OCI-LY1 (cell line): ENCODE data around the gene STAT4.

Experiments
- H2AFZ ChIP-seq: fragments of 200-600 bp; sonication (generic), shearing (Covaris generic); 2 replicates; pipeline ENCODE4 v1.6.0; 2014; ENCODE audit warnings: antibody characterized with exemption, mild to moderate bottlenecking, low read length
- H3F3A ChIP-seq: fragments of 200-600 bp; sonication (generic), shearing (Covaris generic); 2 replicates; pipeline ENCODE4 v1.6.0; 2014; ENCODE audit warnings: mild to moderate bottlenecking, antibody characterized with exemption, low read length, moderate library complexity; ENCODE audit not compliant: insufficient read depth
- H3K27ac ChIP-seq: fragments of 200-600 bp; sonication (generic); 2 replicates; pipeline ENCODE4 v1.5.1; 2014; ENCODE audit warnings: low read length, mixed run types, mild to moderate bottlenecking, low read depth; ENCODE audit not compliant: poor library complexity, severe bottlenecking
- H3K27me3 ChIP-seq: fragments of 200-600 bp; sonication (generic); 2 replicates; pipeline ENCODE4 v1.6.0; 2014; ENCODE audit warnings: antibody characterized with exemption, mild to moderate bottlenecking, low read length, moderate library complexity; ENCODE audit not compliant: insufficient read depth
- H3K36me3 ChIP-seq: fragments of 200-600 bp; sonication (generic); 2 replicates; pipeline ENCODE4 v1.6.1; 2014; ENCODE audit warnings: mild to moderate bottlenecking, antibody characterized with exemption, low read length, moderate library complexity, mixed read lengths; ENCODE audit not compliant: insufficient read depth
- H3K4me1 ChIP-seq: fragments of 200-600 bp; sonication (generic); 2 replicates; pipeline ENCODE4 v1.5.1; 2014; ENCODE audit warnings: mild to moderate bottlenecking, low read length, moderate library complexity; ENCODE audit not compliant: insufficient read depth, severe bottlenecking
- H3K4me2 ChIP-seq: fragments of 200-600 bp; sonication (generic), shearing (Covaris generic); 2 replicates; pipeline ENCODE4 v1.6.1; 2014; ENCODE audit warnings: low read length
- H3K4me3 ChIP-seq: fragments of 200-600 bp; sonication (generic); 2 replicates; pipeline ENCODE4 v1.5.1; 2014; ENCODE audit warnings: low read length, low read depth, mild to moderate bottlenecking, mixed read lengths; ENCODE audit not compliant: poor library complexity, severe bottlenecking
- H3K79me2 ChIP-seq: fragments of 200-600 bp; shearing (Covaris generic); 2 replicates; pipeline ENCODE4 v1.6.1; 2016; ENCODE audit warnings: mixed run types, low read length, mixed read lengths; ENCODE audit not compliant: insufficient read depth
- H3K9ac ChIP-seq: fragments of 200-600 bp; sonication (generic), shearing (Covaris generic); 2 replicates; pipeline ENCODE4 v1.6.1; 2014; ENCODE audit warnings: mild to moderate bottlenecking, low read length, mixed read lengths
- H3K9me2 ChIP-seq: fragments of 200-600 bp; sonication (generic), shearing (Covaris generic); 2 replicates; pipeline ENCODE4 v1.6.1; 2014; ENCODE audit warnings: low read depth, mild to moderate bottlenecking, low read length, mixed read lengths
- H3K9me3 ChIP-seq: fragments of 200-600 bp; shearing (Covaris generic); 2 replicates; pipeline ENCODE4 v1.6.1; 2014; ENCODE audit warnings: low read length, mixed read lengths
- H4K20me1 ChIP-seq: fragments of 200-600 bp; sonication (generic), shearing (Covaris generic); 2 replicates; pipeline ENCODE4 v1.6.0; 2016; ENCODE audit warnings: mild to moderate bottlenecking, low read length; ENCODE audit not compliant: insufficient read depth
- CTCF ChIP-seq: fragments of 200-600 bp; sonication (generic), shearing (Covaris generic); IDR thresholded peaks from 2 replicates; pipeline ENCODE4 v1.5.1; 2017; ENCODE audit warnings: mild to moderate bottlenecking, antibody characterized with exemption, low read length, moderate library complexity, mixed read lengths
- EZH2 ChIP-seq: fragments of 200-600 bp; sonication (generic), shearing (Covaris generic); IDR thresholded peaks from 2 replicates; pipeline ENCODE4 v1.8.0; 2017; ENCODE audit warnings: borderline replicate concordance, mixed run types, mild to moderate bottlenecking, antibody characterized with exemption, low read length, moderate library complexity, mixed read lengths

STAT4 gene

GRCh38 chr2:191171708-191172355 is 21.0 kb upstream of the STAT4 start:
- no peak overlapping the region for H3K9ac ChIP-seq
- no peaks in the 10 kb centered on the region for H4K20me1 ChIP-seq
- H3K27me3 ChIP-seq, result no peaks in the 10 kb centered on the region
- H3K4me1 ChIP-seq, result no peaks in the 10 kb centered on the region
- H3K79me2 ChIP-seq, result no peaks in the 10 kb centered on the region
- TF ChIP-seq CTCF (no peak), EZH2 (no peak)
- H3F3A ChIP-seq, result no peaks in the 10 kb centered on the region
- H3K9me3 ChIP-seq, result no peaks in the 10 kb centered on the region
- no peaks in the 10 kb centered on the region for H3K36me3 ChIP-seq
- H3K4me3 ChIP-seq, result no peak overlapping the region
- H3K9me2 ChIP-seq, result no peaks in the 10 kb centered on the region
- no peak overlapping the region for H2AFZ ChIP-seq
- no peak overlapping the region for H3K4me2 ChIP-seq
- H3K27ac ChIP-seq, result no peak overlapping the region

DNA sequence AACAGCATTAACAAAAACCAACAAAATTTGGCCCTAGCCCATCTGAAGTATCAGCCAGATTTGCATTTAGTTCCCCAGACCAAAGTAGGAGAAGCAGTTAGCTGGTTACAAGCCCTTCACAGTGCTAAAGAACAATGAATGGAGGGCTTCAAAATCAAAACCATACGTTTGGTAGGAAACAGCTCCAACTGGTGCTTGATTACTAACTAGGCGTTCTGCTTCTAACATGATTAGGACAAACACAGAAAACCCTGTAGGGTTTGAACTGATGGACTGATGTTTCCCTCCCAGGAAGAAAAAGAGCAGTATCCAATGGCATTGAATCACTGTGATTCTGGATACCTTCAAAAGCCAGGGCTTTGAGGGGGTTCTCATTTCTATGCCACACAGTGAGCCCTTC is 20.5 kb upstream of the STAT4 start:
- no peak overlapping the region for H3K9ac ChIP-seq
- no peaks in the 10 kb centered on the region for H3K4me1 ChIP-seq
- no peaks in the 10 kb centered on the region for H3K79me2 ChIP-seq
- no peak overlapping the region for H2AFZ ChIP-seq
- H3F3A ChIP-seq, result no peaks in the 10 kb centered on the region
- H3K27me3 ChIP-seq, result no peaks in the 10 kb centered on the region
- H3K4me2 ChIP-seq, result no peak overlapping the region
- no peaks in the 10 kb centered on the region for H4K20me1 ChIP-seq
- no peaks in the 10 kb centered on the region for H3K36me3 ChIP-seq
- TF ChIP-seq CTCF (no peak), EZH2 (no peak)
- H3K9me2 ChIP-seq, result no peaks in the 10 kb centered on the region
- H3K9me3 ChIP-seq, result no peaks in the 10 kb centered on the region
- H3K27ac ChIP-seq, result no peak overlapping the region
- H3K4me3 ChIP-seq, result no peak overlapping the region

- no peaks in the 10 kb centered on the region for H4K20me1 ChIP-seq
- H3K9me2 ChIP-seq, result no peaks in the 10 kb centered on the region
- no peak overlapping the region for H3K4me2 ChIP-seq
- H3K27me3 ChIP-seq, result no peaks in the 10 kb centered on the region
- H3K4me1 ChIP-seq, result no peaks in the 10 kb centered on the region
- H3K36me3 ChIP-seq, result no peaks in the 10 kb centered on the region
- H3K9me3 ChIP-seq, result no peaks in the 10 kb centered on the region
- no peak overlapping the region for H3K4me3 ChIP-seq
- no peak overlapping the region for H3K9ac ChIP-seq
- no peak overlapping the region for H2AFZ ChIP-seq
- no peaks in the 10 kb centered on the region for H3F3A ChIP-seq
- no peak overlapping the region for H3K27ac ChIP-seq
- no peaks in the 10 kb centered on the region for H3K79me2 ChIP-seq
- TF ChIP-seq EZH2 (no peak), CTCF (no peak)
These were observed 20.0 kb upstream of the STAT4 start for GRCh38 chr2:191170773-191171172.
